ENCODE data around the gene CDK14.

The CDK14 gene

GRCh38 chr7:91191771-91192170, 595.6 kb downstream of the CDK14 start:
- H3K27ac ChIP-seq (ENCODE audit: low read length): no peak overlapping the region
- H4K20me1 ChIP-seq (ENCODE audit: insufficient read depth, low read length): no peaks in the 10 kb centered on the region
- no peaks in the 10 kb centered on the region for H3K27me3 ChIP-seq (replicated peaks; ENCODE audit: insufficient read depth, low read length)
- no peak for DNase-seq
- H3F3A ChIP-seq (ENCODE audit: insufficient read depth, low read length): no peaks in the 10 kb centered on the region
- no peaks in the 10 kb centered on the region for H3K36me3 ChIP-seq (replicated peaks; ENCODE audit: insufficient read depth, low read length)
- H3K9me3 ChIP-seq (replicated peaks; ENCODE audit: insufficient read depth, low read length): no peaks in the 10 kb centered on the region
- no peaks in the 10 kb centered on the region for H3K4me1 ChIP-seq (ENCODE audit: low read length)
- H3K4me2 ChIP-seq (ENCODE audit: low read depth, low read length): no peak overlapping the region
- no peaks in the 10 kb centered on the region for H3K9me2 ChIP-seq (replicated peaks; ENCODE audit: insufficient read depth, low read length)
- peaks cover 3% of the 10 kb centered on the region; the same call in 1 of the 2 replicates for H3K79me2 ChIP-seq (ENCODE audit: low read length)
- H2AFZ ChIP-seq (ENCODE audit: low read length): no peak overlapping the region
- H3K9ac ChIP-seq (ENCODE audit: low read length): no peak overlapping the region
- TF ChIP-seq EZH2phosphoT487 (IDR thresholded peaks at IDR 0.05; ENCODE audit: low read length) (no peak), EZH2 (optimal IDR thresholded peaks at IDR 0.05; ENCODE audit: low read depth, low read length) (no peak)
- no peak overlapping the region for H3K4me3 ChIP-seq (ENCODE audit: low read length)

- Histone ChIP-seq H3F3A (ENCODE audit: insufficient read depth, low read length) (no peaks in the 10 kb centered on the region), H3K27me3 (replicated peaks; ENCODE audit: insufficient read depth, low read length) (no peaks in the 10 kb centered on the region), H3K9me3 (replicated peaks; ENCODE audit: insufficient read depth, low read length) (no peaks in the 10 kb centered on the region), H3K4me2 (ENCODE audit: low read depth, low read length) (no peak overlapping the region), H4K20me1 (ENCODE audit: insufficient read depth, low read length) (no peaks in the 10 kb centered on the region), H3K36me3 (replicated peaks; ENCODE audit: insufficient read depth, low read length) (no peaks in the 10 kb centered on the region), H3K27ac (ENCODE audit: low read length) (no peak overlapping the region), H3K9me2 (replicated peaks; ENCODE audit: insufficient read depth, low read length) (no peaks in the 10 kb centered on the region), H3K79me2 (ENCODE audit: low read length) (peaks cover 3% of the 10 kb centered on the region; the same call in 1 of the 2 replicates), H3K4me1 (ENCODE audit: low read length) (no peaks in the 10 kb centered on the region), H2AFZ (ENCODE audit: low read length) (no peak overlapping the region), H3K4me3 (ENCODE audit: low read length) (no peak overlapping the region), H3K9ac (ENCODE audit: low read length) (no peak overlapping the region)
- no peak for TF ChIP-seq EZH2phosphoT487 (IDR thresholded peaks at IDR 0.05; ENCODE audit: low read length)
- TF ChIP-seq, protein P1, sequence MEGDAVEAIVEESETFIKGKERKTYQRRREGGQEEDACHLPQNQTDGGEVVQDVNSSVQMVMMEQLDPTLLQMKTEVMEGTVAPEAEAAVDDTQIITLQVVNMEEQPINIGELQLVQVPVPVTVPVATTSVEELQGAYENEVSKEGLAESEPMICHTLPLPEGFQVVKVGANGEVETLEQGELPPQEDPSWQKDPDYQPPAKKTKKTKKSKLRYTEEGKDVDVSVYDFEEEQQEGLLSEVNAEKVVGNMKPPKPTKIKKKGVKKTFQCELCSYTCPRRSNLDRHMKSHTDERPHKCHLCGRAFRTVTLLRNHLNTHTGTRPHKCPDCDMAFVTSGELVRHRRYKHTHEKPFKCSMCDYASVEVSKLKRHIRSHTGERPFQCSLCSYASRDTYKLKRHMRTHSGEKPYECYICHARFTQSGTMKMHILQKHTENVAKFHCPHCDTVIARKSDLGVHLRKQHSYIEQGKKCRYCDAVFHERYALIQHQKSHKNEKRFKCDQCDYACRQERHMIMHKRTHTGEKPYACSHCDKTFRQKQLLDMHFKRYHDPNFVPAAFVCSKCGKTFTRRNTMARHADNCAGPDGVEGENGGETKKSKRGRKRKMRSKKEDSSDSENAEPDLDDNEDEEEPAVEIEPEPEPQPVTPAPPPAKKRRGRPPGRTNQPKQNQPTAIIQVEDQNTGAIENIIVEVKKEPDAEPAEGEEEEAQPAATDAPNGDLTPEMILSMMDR (IDR thresholded peaks at IDR 0.05; ENCODE audit: low read length): no peak
- no peak for TF ChIP-seq EZH2 (optimal IDR thresholded peaks at IDR 0.05; ENCODE audit: low read depth, low read length)
- DNase-seq: no peak
These were observed 597.0 kb downstream of the CDK14 start for GRCh38 chr7:91193141-91193540.

GRCh38 chr7:91194841-91195240, 598.7 kb downstream of the CDK14 start:
- Histone ChIP-seq H3K9me3 (replicated peaks; ENCODE audit: insufficient read depth, low read length) (no peaks in the 10 kb centered on the region), H3K27me3 (replicated peaks; ENCODE audit: insufficient read depth, low read length) (no peaks in the 10 kb centered on the region)
- DNase-seq: no peak

DNA sequence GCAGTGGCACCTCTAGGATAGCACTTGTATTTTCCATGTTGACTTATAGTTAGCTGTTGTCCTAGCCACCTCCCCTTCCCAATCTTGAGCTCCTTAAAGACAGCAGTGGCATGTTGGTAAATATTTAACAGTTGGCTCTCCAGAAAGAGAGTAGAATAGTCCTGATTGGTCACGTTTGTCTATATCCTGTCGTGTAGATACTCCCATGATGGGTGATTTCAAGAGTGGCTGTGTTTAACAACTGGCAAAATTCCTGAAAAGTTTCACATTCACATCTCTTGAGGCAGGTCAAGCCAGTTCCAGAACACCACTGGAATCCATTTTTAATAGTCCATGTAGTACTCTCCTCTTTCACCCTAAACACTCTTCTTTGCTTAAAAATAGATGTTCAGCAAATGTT, 599.9 kb downstream of the CDK14 start:
- no peaks in the 10 kb centered on the region for H3K9me3 ChIP-seq (replicated peaks; ENCODE audit: insufficient read depth, low read length)
- H3K4me3 ChIP-seq (ENCODE audit: low read length): no peak overlapping the region
- H3K79me2 ChIP-seq (ENCODE audit: low read length): no peaks in the 10 kb centered on the region
- H3F3A ChIP-seq (ENCODE audit: insufficient read depth, low read length): no peaks in the 10 kb centered on the region
- no peak overlapping the region for H3K27ac ChIP-seq (ENCODE audit: low read length)
- no peaks in the 10 kb centered on the region for H3K27me3 ChIP-seq (replicated peaks; ENCODE audit: insufficient read depth, low read length)
- DNase-seq: no peak
- no peak for TF ChIP-seq EZH2phosphoT487 (IDR thresholded peaks at IDR 0.05; ENCODE audit: low read length)
- TF ChIP-seq, protein P1 (IDR thresholded peaks at IDR 0.05; ENCODE audit: low read length): no peak
- TF ChIP-seq EZH2 (optimal IDR thresholded peaks at IDR 0.05; ENCODE audit: low read depth, low read length): no peak
- H3K9me2 ChIP-seq (replicated peaks; ENCODE audit: insufficient read depth, low read length): no peaks in the 10 kb centered on the region
- H3K9ac ChIP-seq (ENCODE audit: low read length): no peak overlapping the region
- H3K36me3 ChIP-seq (replicated peaks; ENCODE audit: insufficient read depth, low read length): no peaks in the 10 kb centered on the region
- no peaks in the 10 kb centered on the region for H3K4me1 ChIP-seq (ENCODE audit: low read length)
- H4K20me1 ChIP-seq (ENCODE audit: insufficient read depth, low read length): no peaks in the 10 kb centered on the region
- no peak overlapping the region for H3K4me2 ChIP-seq (ENCODE audit: low read depth, low read length)
- no peak overlapping the region for H2AFZ ChIP-seq (ENCODE audit: low read length)

More at GRCh38 chr7:91194841-91195240, 598.7 kb downstream of the CDK14 start:
- Histone ChIP-seq H3K79me2 (ENCODE audit: low read length) (peaks cover 3% of the 10 kb centered on the region; the same call in 1 of the 2 replicates), H3F3A (ENCODE audit: insufficient read depth, low read length) (no peaks in the 10 kb centered on the region), H3K27ac (ENCODE audit: low read length) (no peak overlapping the region), H4K20me1 (ENCODE audit: insufficient read depth, low read length) (no peaks in the 10 kb centered on the region), H3K4me3 (ENCODE audit: low read length) (no peak overlapping the region), H3K4me1 (ENCODE audit: low read length) (no peaks in the 10 kb centered on the region), H3K9me2 (replicated peaks; ENCODE audit: insufficient read depth, low read length) (no peaks in the 10 kb centered on the region), H3K4me2 (ENCODE audit: low read depth, low read length) (no peak overlapping the region), H2AFZ (ENCODE audit: low read length) (no peak overlapping the region), H3K36me3 (replicated peaks; ENCODE audit: insufficient read depth, low read length) (no peaks in the 10 kb centered on the region), H3K9ac (ENCODE audit: low read length) (no peak overlapping the region)
- TF ChIP-seq, protein P1 (IDR thresholded peaks at IDR 0.05; ENCODE audit: low read length): no peak
- TF ChIP-seq EZH2phosphoT487 (IDR thresholded peaks at IDR 0.05; ENCODE audit: low read length): no peak
- no peak for TF ChIP-seq EZH2 (optimal IDR thresholded peaks at IDR 0.05; ENCODE audit: low read depth, low read length)
